Measurements from ENCODE around the gene ARPC2.

The ARPC2 gene

DNA sequence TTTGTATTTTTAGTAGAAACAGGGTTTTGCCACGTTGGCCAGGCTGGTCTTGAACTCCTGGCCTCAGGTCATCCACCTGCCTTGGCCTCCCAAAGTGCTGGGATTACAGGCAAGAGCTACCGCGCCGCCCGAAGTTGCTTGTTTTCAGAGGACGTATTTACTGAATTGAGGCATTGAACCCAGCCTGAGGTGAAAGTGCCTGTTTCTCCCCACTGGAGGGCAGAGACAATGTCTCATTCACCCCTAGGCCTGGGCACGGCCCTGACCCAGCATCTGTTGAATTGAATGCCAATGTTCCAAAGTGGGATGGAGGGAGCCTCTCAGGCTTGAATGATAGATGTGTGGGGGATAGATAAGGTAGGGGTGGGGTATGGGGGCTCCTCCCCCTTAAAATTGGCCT, 79.9 kb downstream of the ARPC2 start:
- DNase-seq (ENCODE audit: low read depth), result no peak
- no peak overlapping the region for H3K4me3 ChIP-seq (ENCODE audit: control insufficient read depth, low read depth, low read length)
- TF ChIP-seq, protein P1, sequence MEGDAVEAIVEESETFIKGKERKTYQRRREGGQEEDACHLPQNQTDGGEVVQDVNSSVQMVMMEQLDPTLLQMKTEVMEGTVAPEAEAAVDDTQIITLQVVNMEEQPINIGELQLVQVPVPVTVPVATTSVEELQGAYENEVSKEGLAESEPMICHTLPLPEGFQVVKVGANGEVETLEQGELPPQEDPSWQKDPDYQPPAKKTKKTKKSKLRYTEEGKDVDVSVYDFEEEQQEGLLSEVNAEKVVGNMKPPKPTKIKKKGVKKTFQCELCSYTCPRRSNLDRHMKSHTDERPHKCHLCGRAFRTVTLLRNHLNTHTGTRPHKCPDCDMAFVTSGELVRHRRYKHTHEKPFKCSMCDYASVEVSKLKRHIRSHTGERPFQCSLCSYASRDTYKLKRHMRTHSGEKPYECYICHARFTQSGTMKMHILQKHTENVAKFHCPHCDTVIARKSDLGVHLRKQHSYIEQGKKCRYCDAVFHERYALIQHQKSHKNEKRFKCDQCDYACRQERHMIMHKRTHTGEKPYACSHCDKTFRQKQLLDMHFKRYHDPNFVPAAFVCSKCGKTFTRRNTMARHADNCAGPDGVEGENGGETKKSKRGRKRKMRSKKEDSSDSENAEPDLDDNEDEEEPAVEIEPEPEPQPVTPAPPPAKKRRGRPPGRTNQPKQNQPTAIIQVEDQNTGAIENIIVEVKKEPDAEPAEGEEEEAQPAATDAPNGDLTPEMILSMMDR (conservative IDR thresholded peaks at IDR 0.05; ENCODE audit: control insufficient read depth, insufficient read depth, low read depth, low read length), result no peak

DNA sequence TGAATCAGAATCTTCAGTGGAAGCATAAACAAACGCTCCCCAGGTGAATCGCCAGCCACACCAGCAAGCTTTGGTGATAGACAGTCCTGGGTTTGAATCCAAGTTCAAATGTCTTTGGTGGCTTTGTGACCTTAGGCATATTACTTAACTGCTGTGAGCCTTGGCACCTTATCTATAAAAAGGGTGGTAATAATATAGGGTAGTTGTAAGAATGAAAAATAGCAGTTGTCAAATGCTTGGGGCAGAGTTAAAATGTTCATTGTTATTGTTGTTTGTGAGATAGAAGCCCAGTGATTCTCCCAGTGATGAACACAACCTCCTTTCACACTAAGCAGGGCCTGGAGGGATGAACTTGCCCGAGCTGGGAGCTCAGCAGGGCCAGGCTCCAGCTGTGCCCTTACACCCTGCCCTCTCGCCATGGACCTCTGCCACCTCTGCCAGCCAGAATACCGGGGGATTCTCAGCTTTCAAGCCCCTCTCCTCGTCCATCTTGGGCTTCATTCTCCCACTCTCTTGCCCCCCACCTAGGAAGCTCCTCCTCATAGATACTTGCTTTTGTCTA, 81.4 kb downstream of the ARPC2 start:
- H3K4me3 ChIP-seq (ENCODE audit: control insufficient read depth, low read depth, low read length), result no peak overlapping the region
- TF ChIP-seq, protein P1 (conservative IDR thresholded peaks at IDR 0.05; ENCODE audit: control insufficient read depth, insufficient read depth, low read depth, low read length), result no peak
- DNase-seq (ENCODE audit: low read depth), result no peak

DNA sequence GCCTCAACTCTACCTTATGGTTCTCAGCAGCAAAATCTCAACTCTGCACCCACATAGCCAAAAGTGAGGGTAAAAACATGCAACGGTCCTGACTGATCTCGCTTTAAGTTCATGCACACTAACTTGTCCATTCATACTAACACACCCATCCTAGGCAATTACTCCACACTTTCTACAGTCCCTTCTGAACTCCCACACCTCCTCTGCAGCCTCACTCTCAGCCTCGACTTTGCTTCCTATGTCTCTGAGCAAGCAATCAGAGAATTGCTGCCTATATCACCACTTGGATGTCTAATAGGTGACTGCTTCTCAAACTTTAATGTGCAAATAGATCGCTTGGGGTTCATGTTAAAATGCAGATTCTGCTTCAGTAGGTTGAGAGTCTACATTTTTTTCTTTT, 83.2 kb downstream of the ARPC2 start:
- no peak overlapping the region for H3K4me3 ChIP-seq (ENCODE audit: control insufficient read depth, low read depth, low read length)
- no peak for DNase-seq (ENCODE audit: low read depth)
- TF ChIP-seq, protein P1 (conservative IDR thresholded peaks at IDR 0.05; ENCODE audit: control insufficient read depth, insufficient read depth, low read depth, low read length), result no peak

DNA sequence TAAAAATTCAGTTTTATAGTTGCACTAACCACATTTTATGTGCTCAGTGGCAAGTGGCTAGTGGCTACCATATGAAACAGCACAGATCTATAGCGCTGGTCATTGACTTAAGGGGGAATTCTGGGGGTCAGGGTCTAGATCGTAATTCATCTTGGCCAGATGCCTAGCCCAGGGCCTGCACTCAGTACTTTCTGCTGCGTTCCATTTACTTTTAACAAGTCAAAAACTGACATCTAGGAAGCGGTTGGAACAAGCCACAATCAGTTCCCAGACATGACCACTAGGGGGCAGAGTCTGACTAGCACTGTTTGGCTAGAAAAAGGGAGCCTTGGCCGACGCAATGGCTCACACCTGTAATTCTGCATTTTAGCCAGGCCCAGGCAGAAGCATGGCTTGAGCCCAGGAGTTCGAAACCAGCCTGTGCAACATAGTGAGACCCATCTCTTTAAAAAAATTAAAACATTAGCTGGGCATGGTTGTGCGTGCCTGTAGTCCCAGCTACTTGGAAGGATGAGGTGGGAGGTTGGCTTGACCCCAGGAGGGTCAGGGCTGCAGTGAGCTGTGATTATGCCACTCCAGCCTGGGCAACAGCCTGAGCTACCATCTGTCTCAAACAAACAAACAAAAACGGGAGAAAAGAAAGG, 84.3 kb downstream of the ARPC2 start:
- TF ChIP-seq, protein P1 (conservative IDR thresholded peaks at IDR 0.05; ENCODE audit: control insufficient read depth, insufficient read depth, low read depth, low read length), result peak; percentile 95
- DNase-seq (ENCODE audit: low read depth), result peak; percentile 83

More for the DNA sequence above, 84.3 kb downstream of the ARPC2 start:
- H3K4me3 ChIP-seq (ENCODE audit: control insufficient read depth, low read depth, low read length), result no peak overlapping the region

Measured in fibroblast of mammary gland (primary cell).